ENCODE results near the gene TP73.

Gene TP73

GRCh38 chr1:3785456-3786157 lies 133.3 kb downstream of the TP73 start:
- no peak for DNase-seq
